ENCODE measurements around the gene FAM13B. TPM values are rescaled to one million over a fixed set of nuclear protein-coding genes. Genes with fewer than 3 reads are reported as not detected.
"Not testable (repeated sequence)": the region's sequence is repeated elsewhere in the genome, so short reads cannot be mapped to it uniquely, and the experiment has no call there.

FAM13B gene
- total RNA-seq, 4 donors from 2014 or later = 50.0 to 73.1 (median 53.6) TPM

- TF ChIP-seq POLR2AphosphoS5 (IDR thresholded peaks at IDR 0.05) (no peak), CTCF (IDR thresholded peaks at IDR 0.05) (no peak), EP300 (IDR thresholded peaks at IDR 0.05) (no peak), POLR2A (IDR thresholded peaks at IDR 0.05; ENCODE audit: low read depth) (no peak)
- H3K4me1 ChIP-seq = peaks cover 0 to 11% (median 4%) of the 10 kb centered on the region in 4 donors
- H3K27me3 ChIP-seq = no peaks in the 10 kb centered on the region
- intact Hi-C loops (cut with DNase I) = no loop called here
- no peak overlapping the region for H3K4me3 ChIP-seq
- no peak for DNase-seq (ENCODE audit: extremely low spot score)
- peaks cover 46 to 100% (median 93%) of the 10 kb centered on the region in 4 donors for H3K36me3 ChIP-seq
- no peak overlapping the region for H3K27ac ChIP-seq (replicated peaks in 1 of 4)
- 97% methylated on average over 1 of the region's 1 CpG for WGBS
- no peaks in the 10 kb centered on the region for H3K9me3 ChIP-seq
Observed at GRCh38 chr5:137945825-137946224, 87.1 kb downstream of the FAM13B start.

DNA sequence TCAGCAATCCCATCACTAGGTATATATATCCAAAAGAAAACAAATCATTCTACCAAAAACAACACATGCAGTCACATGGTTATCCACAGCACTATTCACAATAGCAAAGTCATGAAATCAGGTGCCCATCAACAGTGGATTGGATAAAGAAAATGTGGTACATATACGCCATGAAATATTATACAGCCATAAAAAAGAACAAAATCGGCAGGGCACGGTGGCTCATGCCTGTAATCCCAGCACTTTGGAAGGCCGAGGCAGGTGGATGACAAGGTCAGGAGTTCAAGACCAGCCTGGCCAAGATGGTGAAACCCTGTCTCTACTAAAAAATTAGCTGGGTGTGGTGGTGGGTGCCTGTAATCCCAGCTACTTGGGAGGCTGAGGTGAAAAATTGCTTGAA is 88.6 kb downstream of the FAM13B start:
- intact Hi-C loops (cut with DNase I); DNase-seq (ENCODE audit: extremely low spot score); H3K9me3 ChIP-seq; H3K27ac ChIP-seq (replicated peaks in 1 of 4); H3K27me3 ChIP-seq; H3K4me3 ChIP-seq: not testable (repeated sequence)
- Histone ChIP-seq H3K4me1 (peaks cover 0 to 11% (median 4%) of the 10 kb centered on the region in 4 donors), H3K36me3 (peaks cover 58 to 100% (median 98%) of the 10 kb centered on the region in 4 donors)
- over 99% methylated on average over 4 of the region's 4 CpGs for WGBS

DNA sequence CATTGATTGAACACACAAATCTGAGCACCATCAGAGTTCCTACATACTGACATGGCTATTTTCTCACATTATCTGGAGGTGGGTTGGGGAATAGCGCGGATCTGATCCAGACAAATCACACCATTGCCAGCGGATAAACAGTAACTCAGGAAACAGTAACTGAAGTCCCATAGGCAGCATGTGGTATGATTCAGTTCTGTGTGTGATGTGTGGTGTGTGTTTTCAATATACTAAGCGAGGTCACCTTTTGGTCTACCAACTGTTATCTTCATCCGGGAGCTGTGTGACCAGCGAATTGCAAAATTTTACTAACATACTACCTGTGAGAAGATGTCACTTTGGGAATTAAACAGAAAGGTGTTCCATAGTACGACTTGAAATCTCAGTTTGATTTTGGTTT is 93.5 kb downstream of the FAM13B start:
- intact Hi-C loops (cut with DNase I) = no loop called here
- no peak overlapping the region for H3K4me3 ChIP-seq
- 82% methylated on average over 7 of the region's 7 CpGs for WGBS
- TF ChIP-seq EP300 (IDR thresholded peaks at IDR 0.05) = no peak
- no peak for TF ChIP-seq CTCF (IDR thresholded peaks at IDR 0.05)
- no peak for TF ChIP-seq POLR2A (IDR thresholded peaks at IDR 0.05; ENCODE audit: low read depth)
- TF ChIP-seq POLR2AphosphoS5 (IDR thresholded peaks at IDR 0.05) = no peak
- no peaks in the 10 kb centered on the region for H3K27me3 ChIP-seq
- H3K36me3 ChIP-seq = peaks cover 48 to 88% (median 77%) of the 10 kb centered on the region in 4 donors
- H3K4me1 ChIP-seq = peaks cover 0 to 15% (median 7%) of the 10 kb centered on the region in 4 donors
- no peak for DNase-seq (ENCODE audit: extremely low spot score)
- no peaks in the 10 kb centered on the region for H3K9me3 ChIP-seq
- no peak overlapping the region for H3K27ac ChIP-seq (replicated peaks in 1 of 4)

- TF ChIP-seq CTCF (IDR thresholded peaks at IDR 0.05) = no peak
- no peak for TF ChIP-seq POLR2A (IDR thresholded peaks at IDR 0.05; ENCODE audit: low read depth)
- TF ChIP-seq EP300 (IDR thresholded peaks at IDR 0.05) = no peak
- TF ChIP-seq POLR2AphosphoS5 (IDR thresholded peaks at IDR 0.05) = no peak
- intact Hi-C loops (cut with DNase I) = no loop called here
- DNase-seq (ENCODE audit: extremely low spot score) = no peak
- no peak overlapping the region for H3K4me3 ChIP-seq
- peaks cover 5 to 21% (median 10%) of the 10 kb centered on the region in 4 donors for H3K4me1 ChIP-seq
- H3K9me3 ChIP-seq = no peaks in the 10 kb centered on the region
- peaks cover 44 to 82% (median 71%) of the 10 kb centered on the region in 4 donors for H3K36me3 ChIP-seq
- WGBS = 93% methylated on average over 1 of the region's 1 CpG
- no peaks in the 10 kb centered on the region for H3K27me3 ChIP-seq
- no peak overlapping the region for H3K27ac ChIP-seq (replicated peaks in 1 of 4)
Observed at GRCh38 chr5:137938751-137939143, 94.1 kb downstream of the FAM13B start.

DNA sequence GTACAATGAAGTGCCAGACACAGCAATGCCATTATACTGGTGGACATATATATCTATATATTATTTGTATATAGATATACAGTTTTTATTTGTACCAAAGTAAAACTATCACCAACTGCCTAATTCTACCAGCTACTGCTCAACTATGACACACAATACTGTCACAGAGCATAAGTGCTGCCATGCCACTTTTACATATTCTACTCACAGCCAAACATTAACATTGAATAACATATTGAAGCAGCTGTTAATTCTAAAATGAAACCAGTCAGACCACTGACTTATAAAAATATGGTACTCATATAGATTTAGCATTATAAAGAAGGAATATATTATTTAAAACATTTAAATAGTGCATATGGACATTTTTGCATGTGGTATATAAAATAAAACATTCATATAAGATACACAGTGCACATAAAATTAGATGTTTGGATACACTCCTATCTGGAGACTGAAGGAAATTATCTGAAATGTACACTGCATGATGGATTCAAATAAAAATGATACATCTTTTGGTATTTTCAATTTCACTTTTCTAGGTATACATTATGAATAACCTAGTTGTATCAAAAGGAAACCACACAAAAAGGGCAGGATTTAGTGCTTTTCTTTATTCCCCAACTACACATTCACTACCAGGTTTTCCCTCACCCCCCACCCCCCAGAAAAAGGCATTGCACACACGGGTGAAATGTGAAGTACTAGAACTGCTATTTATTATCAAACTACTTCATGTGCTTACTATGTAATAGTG is 94.7 kb downstream of the FAM13B start:
- peaks cover 44 to 76% (median 66%) of the 10 kb centered on the region in 4 donors for H3K36me3 ChIP-seq
- intact Hi-C loops (cut with DNase I) = no loop called here
- no peaks in the 10 kb centered on the region for H3K9me3 ChIP-seq
- 87% methylated on average over 1 of the region's 1 CpG for whole genome bisulfite sequencing
- no peak for DNase-seq (ENCODE audit: extremely low spot score)
- H3K27ac ChIP-seq (replicated peaks in 1 of 4) = no peak overlapping the region
- no peak for TF ChIP-seq CTCF (IDR thresholded peaks at IDR 0.05)
- TF ChIP-seq POLR2AphosphoS5 (IDR thresholded peaks at IDR 0.05) = no peak
- TF ChIP-seq EP300 (IDR thresholded peaks at IDR 0.05) = no peak
- no peak for TF ChIP-seq POLR2A (IDR thresholded peaks at IDR 0.05; ENCODE audit: low read depth)
- H3K4me3 ChIP-seq = no peak overlapping the region
- peaks cover 5 to 26% (median 16%) of the 10 kb centered on the region in 4 donors for H3K4me1 ChIP-seq
- no peaks in the 10 kb centered on the region for H3K27me3 ChIP-seq

Data from esophagus muscularis mucosa (tissue), 4 donors.